Hematopoietic multipotent progenitor cell treated with erythropoietin and hydrocortisone succinate and interleukin-3 and kit ligand, for 6 days (in vitro differentiated cells): ENCODE data around the gene TSBP1.

Source experiments
- DNase-seq: peaks from one replicate; pipeline ENCODE4 v3.0.0-alpha.2; 2015

The TSBP1 gene

GRCh38 chr6:32371803-32372202, at the start of gene TSBP1:
TSBP1 (minus strand) TSS chr6:32371903; CDS start chr6:32371706, 197 bp downstream.
- no peak for DNase-seq

- DNase-seq, result no peak
Measured at GRCh38 chr6:32416036-32416435, 44.3 kb upstream of the TSBP1 start.

- DNase-seq, result peak; percentile 84
Measured at GRCh38 chr6:32415521-32416019, 43.9 kb upstream of the TSBP1 start.

- peak; percentile 84 for DNase-seq
Measured at GRCh38 chr6:32413427-32414047, 41.8 kb upstream of the TSBP1 start.

GRCh38 chr6:32411566-32412327, 40.0 kb upstream of the TSBP1 start:
- DNase-seq, result no peak

- DNase-seq, result no peak
Measured at GRCh38 chr6:32410906-32411305, 39.2 kb upstream of the TSBP1 start.

GRCh38 chr6:32406857-32407256, 35.2 kb upstream of the TSBP1 start, which contains the start of gene BTNL2:
BTNL2 (minus strand) TSS chr6:32407181; CDS start chr6:32407123, 58 bp downstream.
- no peak for DNase-seq

GRCh38 chr6:32406197-32406596, 34.5 kb upstream of the TSBP1 start:
- no peak for DNase-seq

GRCh38 chr6:32405656-32406055, 34.0 kb upstream of the TSBP1 start:
- no peak for DNase-seq

- DNase-seq, result no peak
Measured at GRCh38 chr6:32402812-32403211, 31.1 kb upstream of the TSBP1 start.

GRCh38 chr6:32401284-32401963, 29.7 kb upstream of the TSBP1 start:
- DNase-seq, result no peak

GRCh38 chr6:32397252-32397920, 25.7 kb upstream of the TSBP1 start:
- no peak for DNase-seq

GRCh38 chr6:32396028-32396427, 24.3 kb upstream of the TSBP1 start:
- no peak for DNase-seq

- DNase-seq, result no peak
Measured at GRCh38 chr6:32393665-32394420, 22.1 kb upstream of the TSBP1 start.

GRCh38 chr6:32391505-32391904, 19.8 kb upstream of the TSBP1 start:
- DNase-seq, result no peak

GRCh38 chr6:32387589-32388340, 16.1 kb upstream of the TSBP1 start:
- DNase-seq, result no peak

GRCh38 chr6:32386040-32386439, 14.3 kb upstream of the TSBP1 start:
- no peak for DNase-seq

- no peak for DNase-seq
Measured at GRCh38 chr6:32382757-32383420, 11.2 kb upstream of the TSBP1 start.

GRCh38 chr6:32379545-32379944, 7.8 kb upstream of the TSBP1 start:
- no peak for DNase-seq

- no peak for DNase-seq
Measured at GRCh38 chr6:32375739-32376529, 4.2 kb upstream of the TSBP1 start.
